GM12874 (cell line): ENCODE results near the gene FKBP6.

Experiments used
- CTCF ChIP-seq: IDR thresholded peaks from 2 replicates; pipeline ENCODE4 v1.5.1; 2011; ENCODE audit warnings: low read depth, mild to moderate bottlenecking, control low read depth, low read length, moderate library complexity; ENCODE audit not compliant: insufficient read depth

The FKBP6 gene

GRCh38 chr7:73387221-73387828 lies 59.4 kb downstream of the FKBP6 start:
- no peak for TF ChIP-seq CTCF

GRCh38 chr7:73387908-73388414 lies 60.0 kb downstream of the FKBP6 start:
- TF ChIP-seq CTCF: no peak

DNA sequence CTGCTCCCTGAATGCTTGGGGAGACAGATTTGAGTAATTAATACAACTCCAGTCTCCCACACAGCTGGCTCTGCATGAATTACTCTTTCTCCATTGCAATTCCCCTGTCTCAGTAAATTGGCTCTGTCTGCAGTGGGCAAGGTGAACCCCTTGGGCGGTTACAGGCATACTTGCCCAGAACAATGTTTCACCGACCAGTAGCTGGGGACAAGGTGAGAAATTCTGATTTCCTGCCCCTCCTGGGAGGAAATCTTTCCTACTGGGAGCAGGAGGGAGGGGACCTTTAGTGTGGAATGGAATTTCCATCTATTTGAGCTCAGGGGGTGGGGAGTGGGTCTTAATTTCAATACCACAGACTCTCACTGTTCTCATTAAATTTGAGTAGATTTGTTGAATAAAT lies 63.4 kb downstream of the FKBP6 start:
- TF ChIP-seq CTCF: no peak

GRCh38 chr7:73394422-73394821 lies 66.5 kb downstream of the FKBP6 start:
- TF ChIP-seq CTCF: no peak

GRCh38 chr7:73395538-73396503 lies 67.9 kb downstream of the FKBP6 start:
- TF ChIP-seq CTCF: no peak

- no peak for TF ChIP-seq CTCF
Observed at GRCh38 chr7:73397521-73398281, 69.7 kb downstream of the FKBP6 start.
